GM12891 (cell line): Measurements from ENCODE around the gene BCAR3.

Source experiments
- DNase-seq: peaks from one replicate; pipeline ENCODE4 v3.0.0; 2011; ENCODE audit warnings: low spot score; ENCODE audit not compliant: insufficient read length
- FAIRE-seq: peaks from 2 replicates; lab custom pipeline; 2011; peaks lifted over from hg19 to GRCh38; lab: Jason Lieb, UNC
- PAX5 ChIP-seq: IDR thresholded peaks from 2 replicates; pipeline ENCODE4 v1.6.1; 2011; ENCODE audit warnings: low read length, moderate library complexity, mild to moderate bottlenecking; ENCODE audit not compliant: insufficient read depth, severe bottlenecking
- POLR2A ChIP-seq: IDR thresholded peaks from 2 replicates; pipeline ENCODE4 v1.6.1; 2011; ENCODE audit warnings: low read depth, low read length, control low read depth
- POLR2AphosphoS5 ChIP-seq: IDR thresholded peaks from 2 replicates; pipeline ENCODE4 v1.6.1; 2011; ENCODE audit warnings: low read depth, low read length, control low read depth
- POU2F2 ChIP-seq: IDR thresholded peaks from 2 replicates; pipeline ENCODE4 v1.6.1; 2011; ENCODE audit warnings: low read depth, mild to moderate bottlenecking, control low read depth, low read length, moderate library complexity
- SPI1 ChIP-seq: IDR thresholded peaks from 2 replicates; pipeline ENCODE4 v1.6.1; 2011; ENCODE audit warnings: low read depth, low read length, control low read depth
- TAF1 ChIP-seq: IDR thresholded peaks from 2 replicates; pipeline ENCODE4 v1.6.1; 2011; ENCODE audit warnings: low read depth, low read length, control low read depth

Gene BCAR3

DNA sequence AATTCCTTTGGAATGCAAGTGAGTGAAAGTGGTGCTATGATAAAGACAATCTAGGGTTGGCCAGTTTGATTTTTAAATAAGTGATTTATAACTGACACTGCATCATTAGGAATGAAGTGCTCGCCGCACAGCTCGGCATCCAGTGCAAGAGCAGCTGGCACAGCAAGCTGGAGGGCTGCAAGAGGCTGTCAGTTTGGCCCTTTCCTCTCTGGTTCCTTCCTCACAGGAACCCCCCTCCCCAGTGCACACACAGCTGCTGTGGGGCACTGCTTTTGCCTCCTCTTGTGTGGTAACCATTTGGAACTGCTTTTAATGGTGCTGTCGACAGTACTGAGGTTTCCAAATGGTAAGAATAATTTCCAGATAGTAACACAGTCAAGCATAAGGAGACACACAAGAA lies 10.4 kb upstream of the BCAR3 start:
- no peak for TF ChIP-seq PAX5
- no peak for TF ChIP-seq POLR2AphosphoS5
- no peak for TF ChIP-seq POLR2A
- no peak for TF ChIP-seq SPI1
- no peak for TF ChIP-seq TAF1
- TF ChIP-seq POU2F2: no peak
- FAIRE-seq (peak; percentile 68), DNase-seq (no peak)

DNA sequence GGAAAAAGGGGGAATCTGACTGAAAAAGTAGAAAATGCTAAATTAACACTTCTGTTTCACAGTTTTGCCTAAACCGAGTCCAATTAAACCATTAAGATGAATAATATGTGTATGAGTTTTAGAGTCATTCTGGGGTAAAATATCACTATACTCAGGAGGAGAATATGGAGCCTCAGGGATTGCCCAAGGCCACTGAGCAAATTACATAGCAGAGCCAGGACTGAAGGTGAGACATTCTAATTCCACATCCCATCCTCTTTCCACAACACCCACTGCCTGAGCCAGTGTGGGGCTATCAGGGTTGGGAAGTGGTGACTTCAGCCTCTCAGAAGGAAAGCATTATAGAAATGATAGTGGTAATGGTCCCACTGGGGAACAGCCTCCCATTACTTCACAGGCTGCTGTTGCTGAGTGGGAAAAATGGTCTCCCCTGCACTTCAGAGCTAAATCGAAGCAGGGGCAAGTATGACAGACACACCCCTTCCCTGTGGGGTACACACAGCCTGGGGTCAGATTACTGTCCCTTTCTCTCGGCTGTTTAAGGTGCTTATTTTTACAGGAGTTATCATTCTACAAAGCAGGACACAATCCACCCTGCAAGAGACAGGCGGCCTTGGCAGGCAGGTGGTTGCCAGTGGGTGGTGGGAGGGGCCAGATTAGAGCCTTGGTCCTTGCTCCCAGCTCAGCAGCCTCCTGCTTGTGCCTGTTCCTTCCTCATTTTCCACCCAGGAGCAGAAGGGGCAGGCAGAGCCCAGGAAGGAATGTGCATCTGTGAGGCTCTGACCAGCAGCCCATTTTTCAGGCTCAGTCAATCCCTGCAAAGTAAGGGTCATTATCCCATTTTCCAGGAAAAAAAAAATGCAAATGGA lies 9.5 kb upstream of the BCAR3 start:
- TF ChIP-seq SPI1 (no peak), PAX5 (no peak), POLR2A (no peak), TAF1 (no peak), POLR2AphosphoS5 (no peak), POU2F2 (no peak)
- DNase-seq (no peak), FAIRE-seq (no peak)

GRCh38 chr1:93690341-93690740 lies 8.7 kb upstream of the BCAR3 start:
- no peak for TF ChIP-seq POLR2AphosphoS5
- TF ChIP-seq PAX5: no peak
- TF ChIP-seq POU2F2: no peak
- TF ChIP-seq TAF1: no peak
- TF ChIP-seq SPI1: no peak
- no peak for TF ChIP-seq POLR2A
- DNase-seq (no peak), FAIRE-seq (no peak)

- no peak for FAIRE-seq
- no peak for TF ChIP-seq PAX5
- no peak for DNase-seq
Measured at GRCh38 chr1:93689521-93690223, 8.0 kb upstream of the BCAR3 start.

DNA sequence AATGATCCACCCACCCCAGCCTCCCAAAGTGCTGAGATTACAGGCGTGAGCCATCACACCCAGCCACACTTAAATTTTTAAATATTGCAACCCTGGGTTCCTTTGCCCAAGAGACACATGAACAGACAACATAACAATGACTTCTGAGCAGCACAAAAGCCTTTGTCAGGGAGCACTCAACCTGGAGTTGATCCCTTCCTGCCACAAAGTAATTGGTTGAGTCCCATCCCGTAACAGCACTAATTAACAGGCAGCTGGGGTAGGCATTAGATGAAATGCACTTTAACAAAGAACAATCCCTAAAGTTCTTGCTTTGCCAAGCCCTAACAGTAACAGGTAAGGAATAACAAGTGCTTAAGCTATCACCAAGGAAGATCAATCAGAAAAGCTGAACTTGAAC lies 5.9 kb upstream of the BCAR3 start:
- no peak for DNase-seq
- no peak for FAIRE-seq
- TF ChIP-seq POLR2AphosphoS5 (no peak), SPI1 (no peak), TAF1 (no peak), PAX5 (no peak), POU2F2 (no peak), POLR2A (no peak)

DNA sequence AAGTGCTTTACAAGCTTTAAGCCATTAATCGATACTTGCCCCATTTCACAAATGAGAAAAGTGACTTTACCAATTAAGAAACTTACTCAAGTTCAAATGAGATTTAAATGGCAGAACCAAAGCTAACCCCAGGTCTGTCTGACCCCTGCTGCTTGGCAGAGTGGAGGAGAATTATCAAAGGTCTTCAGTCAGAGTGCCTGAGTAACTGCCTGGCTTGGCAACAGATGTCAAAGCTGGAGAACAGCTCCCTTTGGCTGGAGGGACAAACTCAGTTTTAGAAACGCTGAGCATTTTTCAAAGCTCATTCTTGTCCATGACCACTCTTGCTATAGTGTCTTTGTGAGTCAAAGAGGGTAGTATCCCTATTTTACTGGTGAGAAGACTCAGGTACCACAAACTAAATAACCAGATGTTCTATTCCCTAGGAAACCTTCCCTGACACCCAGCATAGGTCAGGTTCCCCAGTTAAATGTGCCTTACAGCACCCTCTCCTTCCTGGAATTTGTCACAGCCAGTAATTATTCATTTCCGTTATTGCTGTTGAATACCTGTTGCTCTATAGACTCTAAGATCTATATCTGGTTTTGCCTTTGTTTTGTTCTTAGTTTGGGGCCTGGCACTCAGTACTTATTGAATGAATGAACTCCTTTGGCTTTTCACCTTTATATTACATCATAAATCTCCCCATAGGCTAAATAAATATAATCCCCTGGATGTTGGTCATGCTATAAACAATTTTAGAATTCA lies 5.0 kb upstream of the BCAR3 start:
- FAIRE-seq (no peak), DNase-seq (no peak)

DNA sequence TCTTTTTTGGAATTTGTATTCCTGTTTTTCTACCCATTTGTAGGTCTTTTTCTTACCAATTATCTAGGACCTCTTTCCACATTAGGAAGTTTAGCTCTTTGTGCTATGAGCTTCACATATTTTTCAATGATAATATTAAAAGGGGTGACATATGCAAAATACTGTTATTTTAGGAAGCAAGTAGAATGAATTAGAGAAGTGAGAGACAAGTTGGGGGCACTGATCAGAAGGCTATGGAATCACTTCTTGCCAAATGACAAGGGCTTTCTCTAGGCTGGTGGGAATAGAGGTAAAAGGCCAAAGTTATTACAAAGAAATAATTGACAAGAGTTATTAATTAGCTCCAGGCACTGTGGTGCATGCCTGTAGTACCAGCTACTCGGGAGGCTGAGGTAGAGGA lies 4.3 kb upstream of the BCAR3 start:
- DNase-seq (no peak), FAIRE-seq (no peak)
- TF ChIP-seq POU2F2: no peak
- peak; percentile 72 for TF ChIP-seq SPI1

More for the DNA sequence above, 5.0 kb upstream of the BCAR3 start:
- TF ChIP-seq SPI1: no peak
- no peak for TF ChIP-seq POLR2AphosphoS5
- no peak for TF ChIP-seq TAF1
- no peak for TF ChIP-seq POLR2A
- no peak for TF ChIP-seq PAX5
- TF ChIP-seq POU2F2: no peak

GRCh38 chr1:93683234-93683633 lies 1.6 kb upstream of the BCAR3 start:
- FAIRE-seq: no peak
- TF ChIP-seq TAF1 (no peak), SPI1 (no peak), POLR2AphosphoS5 (no peak)
- no peak for DNase-seq

DNA sequence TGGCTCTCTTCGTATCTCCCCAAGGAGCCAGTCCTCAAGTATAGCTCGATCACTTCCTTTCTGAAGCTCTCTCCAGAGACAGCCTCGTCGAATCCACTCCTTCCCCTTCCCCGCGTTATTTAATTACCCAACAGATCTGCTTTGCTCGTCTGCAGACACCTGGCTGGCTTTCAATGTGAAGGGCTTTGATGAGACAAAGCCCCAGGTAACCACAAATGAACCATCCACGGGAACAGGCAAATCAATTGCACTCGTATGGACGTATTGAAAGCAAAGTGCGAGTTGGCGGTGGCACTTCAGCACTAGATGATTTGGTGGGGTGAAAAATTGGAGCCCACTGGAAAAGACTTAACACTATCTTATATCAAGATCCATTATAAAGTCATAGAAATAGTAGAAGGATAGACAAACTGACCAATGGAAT lies 364 bp upstream of the BCAR3 start:
- DNase-seq (no peak), FAIRE-seq (peak; percentile 63)
- no peak for TF ChIP-seq POLR2A
- TF ChIP-seq TAF1: no peak
- no peak for TF ChIP-seq PAX5
- no peak for TF ChIP-seq SPI1
- no peak for TF ChIP-seq POLR2AphosphoS5
- TF ChIP-seq POU2F2: no peak

DNA sequence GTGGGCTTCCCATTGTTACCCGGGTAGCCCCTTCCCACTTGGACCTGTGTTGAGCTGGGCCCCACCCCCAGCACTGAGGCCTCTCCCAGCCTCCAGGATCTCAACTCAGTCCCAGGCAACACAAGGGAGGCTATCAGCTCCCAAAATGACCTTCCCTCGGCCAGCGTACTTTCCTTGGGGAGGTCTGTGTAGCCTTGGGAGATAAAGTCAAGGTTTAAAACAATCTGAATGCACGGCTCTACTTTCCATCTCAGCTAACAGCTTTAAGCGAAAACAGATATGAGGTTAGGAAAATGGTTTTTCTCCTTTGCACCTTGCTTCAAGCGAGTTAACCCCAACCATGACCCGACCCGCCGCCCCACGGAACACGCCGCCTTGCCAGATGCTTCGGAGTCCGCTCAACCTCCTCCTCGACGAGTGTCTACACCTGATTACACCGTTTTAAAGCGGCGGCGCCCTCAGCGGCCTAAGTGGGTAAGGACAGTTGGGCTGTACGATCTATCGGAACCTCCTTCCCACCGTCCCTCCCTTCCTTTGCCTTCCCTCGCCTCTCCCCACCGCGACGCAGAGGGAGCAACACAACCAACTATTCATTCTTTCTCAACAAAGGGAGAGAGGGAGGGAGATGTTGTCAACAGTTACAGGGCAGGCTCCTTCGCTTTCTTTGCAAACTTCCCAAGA lies 1.1 kb downstream of the BCAR3 start:
- TF ChIP-seq PAX5 (no peak), POU2F2 (no peak), POLR2AphosphoS5 (no peak), POLR2A (no peak), TAF1 (no peak), SPI1 (no peak)
- FAIRE-seq (peak; percentile 87), DNase-seq (peak; percentile 72)
